ENCODE measurements around the gene OSCP1.

The OSCP1 gene

GRCh38 chr1:36475910-36476604 is 25.8 kb upstream of the OSCP1 start:
- no peak overlapping the region for H3K27ac ChIP-seq
- no peak for DNase-seq (ENCODE audit: low read depth, low spot score)

DNA sequence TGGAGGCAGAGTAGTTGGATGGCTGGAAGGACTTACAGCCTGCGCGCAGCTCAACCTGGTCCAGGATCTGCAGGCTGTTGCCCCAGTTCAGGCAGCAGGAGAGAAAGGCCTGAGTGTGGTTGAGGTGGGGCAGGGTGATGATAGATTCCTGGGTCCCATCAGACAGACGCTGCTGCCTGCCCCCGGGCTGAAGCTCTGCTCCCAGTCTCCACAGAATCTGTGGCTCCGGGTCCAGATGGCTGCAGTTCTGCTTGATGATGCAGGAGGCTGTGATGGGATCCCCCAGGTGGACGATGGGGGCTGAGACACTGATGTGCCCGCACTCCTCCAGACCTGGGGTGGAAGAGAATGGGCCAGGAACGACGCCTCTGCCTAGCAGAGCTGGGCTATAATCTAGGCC is 25.1 kb upstream of the OSCP1 start:
- no peak for DNase-seq (ENCODE audit: low read depth, low spot score)
- H3K27ac ChIP-seq: no peak overlapping the region

- H3K27ac ChIP-seq: no peak overlapping the region
Measured at GRCh38 chr1:36472656-36473055, 22.4 kb upstream of the OSCP1 start.

DNA sequence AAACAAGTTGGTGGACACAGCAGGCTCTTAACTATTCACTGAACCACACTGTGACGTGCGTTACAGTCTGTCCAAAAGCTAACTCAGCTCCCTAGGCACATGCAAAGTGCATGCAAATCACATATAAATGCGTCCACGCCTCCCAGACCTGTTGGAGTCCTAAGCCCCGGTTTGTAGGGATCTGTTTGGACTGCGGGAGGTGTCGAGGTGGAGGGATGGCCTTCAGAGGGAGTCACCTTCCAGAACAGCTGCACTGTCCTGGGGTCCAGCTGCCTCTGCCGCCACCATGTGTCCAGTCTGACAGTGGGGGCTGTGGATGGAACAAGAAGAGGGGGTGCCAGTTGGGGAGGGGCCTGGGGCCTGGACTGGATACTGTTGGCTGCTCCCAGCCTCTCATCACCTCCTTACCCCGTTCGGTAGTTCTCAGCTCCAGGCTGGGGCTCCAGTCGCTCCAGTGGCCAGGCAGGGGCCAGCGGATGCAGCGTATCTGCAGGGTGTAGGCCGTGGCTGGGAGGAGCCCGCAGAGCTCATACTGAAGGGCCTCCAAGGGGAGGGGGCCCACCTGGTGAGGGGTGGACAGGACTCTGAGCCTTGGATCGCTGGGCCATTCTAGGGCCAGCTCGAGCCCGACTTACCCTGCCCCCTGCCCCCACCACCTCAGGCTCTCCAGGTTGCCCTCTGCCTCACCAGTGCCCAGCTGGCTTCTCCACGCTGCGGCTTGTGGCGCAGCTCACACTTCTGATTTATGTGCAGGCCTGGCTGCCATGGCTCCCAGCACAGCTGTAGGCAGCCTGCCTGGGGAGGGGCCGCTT is 21.8 kb upstream of the OSCP1 start:
- H3K27ac ChIP-seq: no peak overlapping the region
- no peak for DNase-seq (ENCODE audit: low read depth, low spot score)

More at GRCh38 chr1:36472656-36473055, 22.4 kb upstream of the OSCP1 start:
- no peak for DNase-seq (ENCODE audit: low read depth, low spot score)

GRCh38 chr1:36469163-36469562 is 18.9 kb upstream of the OSCP1 start:
- DNase-seq (ENCODE audit: low read depth, low spot score): no peak
- H3K27ac ChIP-seq: no peak overlapping the region

GRCh38 chr1:36467700-36468455 is 17.6 kb upstream of the OSCP1 start:
- no peak for DNase-seq (ENCODE audit: low read depth, low spot score)
- no peak overlapping the region for H3K27ac ChIP-seq

GRCh38 chr1:36467027-36467410 is 16.8 kb upstream of the OSCP1 start:
- no peak for DNase-seq (ENCODE audit: low read depth, low spot score)
- H3K27ac ChIP-seq: no peak overlapping the region

DNA sequence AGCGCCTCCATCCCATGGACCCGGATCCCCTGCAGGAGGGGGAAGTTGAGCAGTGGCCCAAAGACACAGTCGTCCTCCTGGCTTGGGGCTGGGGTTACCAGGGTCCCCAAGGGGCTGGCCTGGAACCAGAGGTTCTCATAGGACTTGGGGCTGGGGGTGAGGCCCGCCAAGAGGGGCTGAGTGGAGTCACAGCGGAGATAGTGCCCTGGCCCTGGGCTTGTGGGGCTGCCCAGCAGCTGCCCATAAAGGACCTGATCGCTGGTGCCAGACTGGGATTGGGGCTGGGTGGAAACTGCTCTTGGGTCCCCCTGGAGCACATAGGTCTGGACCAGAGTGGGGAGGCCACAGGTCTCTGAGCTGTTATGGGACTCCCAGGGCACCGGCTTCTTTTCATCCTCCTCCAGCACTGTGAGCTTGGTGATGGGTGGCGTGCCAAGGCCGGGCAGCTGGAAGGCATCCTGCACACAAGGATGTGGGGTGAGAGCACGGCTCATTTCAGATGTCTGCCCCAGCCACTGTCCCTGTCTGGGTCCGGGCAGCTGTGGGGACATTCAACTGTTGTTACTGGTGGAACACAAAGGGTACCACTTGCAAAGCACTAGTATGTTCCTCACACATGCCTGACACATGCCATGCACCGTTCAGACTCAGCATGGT is 16.2 kb upstream of the OSCP1 start:
- DNase-seq (ENCODE audit: low read depth, low spot score): no peak
- H3K27ac ChIP-seq: no peak overlapping the region

DNA sequence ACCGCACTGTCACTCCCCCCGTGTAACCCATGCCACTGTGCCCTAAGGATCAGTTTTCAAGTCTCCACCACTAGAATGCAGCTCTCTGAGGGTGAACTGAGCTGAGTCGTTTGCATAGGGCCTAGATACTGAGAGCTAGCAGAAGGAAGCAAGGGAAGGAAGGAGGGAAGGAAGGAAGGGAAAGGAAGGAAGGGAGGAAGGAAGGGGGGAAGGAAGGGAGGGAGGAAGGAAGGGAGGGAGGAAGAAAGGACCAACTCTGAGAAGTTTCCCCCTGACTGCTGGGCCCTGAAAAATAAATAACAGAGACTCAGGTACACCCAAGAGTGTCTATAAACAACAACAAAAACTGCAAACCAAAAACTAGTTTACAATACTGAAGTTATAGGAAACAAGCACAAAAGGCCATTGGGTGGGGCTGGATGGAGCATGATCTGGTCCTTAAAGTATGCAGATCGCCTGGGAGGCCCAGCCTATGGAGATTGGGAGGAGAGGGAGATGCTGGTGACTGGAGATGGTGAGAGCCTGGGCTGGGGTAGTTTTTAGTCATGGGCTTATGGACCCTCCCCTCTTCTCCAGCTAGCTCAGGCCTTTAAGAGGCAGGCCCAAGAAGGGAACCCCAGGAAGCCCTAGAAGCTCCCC is 15.6 kb upstream of the OSCP1 start:
- no peak for DNase-seq (ENCODE audit: low read depth, low spot score)
- peak overlapping the region; percentile 81 for H3K27ac ChIP-seq

GRCh38 chr1:36464605-36465393 is 14.5 kb upstream of the OSCP1 start:
- DNase-seq (ENCODE audit: low read depth, low spot score): no peak
- H3K27ac ChIP-seq: peak overlapping the region; percentile 81

DNA sequence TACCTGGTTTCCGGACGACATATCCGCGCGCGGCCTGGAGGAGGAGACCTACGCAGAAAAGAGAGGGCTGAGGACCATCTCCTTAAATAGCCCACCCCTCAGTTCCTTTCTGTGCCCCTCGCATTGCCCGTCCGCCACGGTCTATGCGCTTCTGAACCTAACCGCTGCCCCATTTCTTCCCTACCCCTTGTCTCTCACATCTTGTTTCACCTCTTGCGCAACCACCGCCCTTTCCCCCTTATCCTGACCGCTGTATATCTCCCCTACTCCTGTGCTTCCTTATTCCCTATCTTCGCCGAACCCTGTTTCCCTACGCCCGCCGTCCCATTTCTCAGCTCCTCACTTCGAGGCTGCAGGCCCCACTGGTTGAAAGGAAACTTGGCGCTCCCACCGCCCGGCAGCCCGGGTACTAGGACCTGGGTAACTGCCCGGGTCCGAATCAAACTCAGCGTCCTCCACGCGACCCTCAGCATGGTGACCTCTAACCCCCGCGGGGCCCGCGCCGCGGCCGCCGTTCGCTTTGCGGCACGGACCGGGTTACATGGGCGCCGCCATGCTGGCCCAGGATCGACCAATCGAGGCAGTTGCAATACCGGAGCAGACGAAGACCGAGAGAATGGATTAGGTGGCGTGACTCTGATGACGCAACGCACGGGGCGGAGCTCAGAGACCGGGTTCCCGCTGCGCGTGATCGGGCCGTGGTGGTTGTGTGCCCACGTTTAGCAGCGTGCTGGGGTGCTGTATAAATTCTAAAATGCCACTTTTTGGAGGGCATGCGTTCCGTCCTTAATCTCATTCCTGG is 13.8 kb upstream of the OSCP1 start, which contains the start of gene MRPS15:
TSS of gene MRPS15 (minus strand) at position 582 of the 802 bp plus-strand sequence. CDS start at position 473, 109 bp downstream.
- peak; percentile 66 for DNase-seq (ENCODE audit: low read depth, low spot score)
- H3K27ac ChIP-seq: peak within 1 kb of the TSS; percentile 81

DNA sequence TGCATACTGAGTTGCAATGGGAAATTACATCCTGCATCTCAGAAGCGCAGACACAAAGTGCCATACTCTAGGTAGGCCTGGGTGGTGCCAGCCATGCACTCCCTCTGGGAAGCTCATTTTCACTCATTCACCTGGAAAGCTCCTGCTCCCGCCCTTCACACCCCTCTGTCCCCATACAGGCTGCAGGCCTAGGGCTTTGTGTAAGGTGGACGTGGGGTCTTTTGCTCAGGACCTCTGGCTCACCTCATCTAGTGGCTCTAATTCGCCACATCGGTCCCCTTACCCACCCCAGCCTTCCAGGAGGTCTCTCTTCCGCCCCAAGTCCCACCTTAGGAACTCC is 13.2 kb upstream of the OSCP1 start:
- DNase-seq (ENCODE audit: low read depth, low spot score): no peak

GRCh38 chr1:36458910-36459309 is 8.7 kb upstream of the OSCP1 start:
- no peak for DNase-seq (ENCODE audit: low read depth, low spot score)
- no peak overlapping the region for H3K27ac ChIP-seq

More for the DNA sequence above, 13.2 kb upstream of the OSCP1 start:
- peak overlapping the region; percentile 81 for H3K27ac ChIP-seq

DNA sequence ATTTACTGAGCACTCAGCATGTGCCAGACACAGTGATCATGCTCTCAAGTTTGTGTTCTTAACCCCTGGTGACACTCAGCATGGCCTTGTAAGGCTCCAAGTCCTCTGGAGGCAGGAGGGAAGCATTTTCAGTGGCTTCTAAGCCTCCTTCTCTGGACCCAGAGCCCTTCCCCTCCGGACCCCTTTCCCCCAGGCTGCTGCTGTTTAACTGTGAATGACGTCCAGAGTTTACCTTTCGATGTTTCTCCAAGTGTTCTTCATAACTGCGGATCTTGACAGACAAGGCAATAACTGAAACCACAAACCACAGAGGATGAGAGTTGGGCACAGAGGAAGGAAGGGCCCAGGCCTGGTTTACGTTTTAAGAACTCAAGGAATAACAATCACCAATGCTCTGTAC is 7.4 kb upstream of the OSCP1 start:
- no peak for DNase-seq (ENCODE audit: low read depth, low spot score)
- H3K27ac ChIP-seq: no peak overlapping the region

- no peak for DNase-seq (ENCODE audit: low read depth, low spot score)
- no peak overlapping the region for H3K27ac ChIP-seq
Measured at GRCh38 chr1:36456391-36456928, 6.2 kb upstream of the OSCP1 start.

GRCh38 chr1:36455386-36455785 is 5.1 kb upstream of the OSCP1 start:
- H3K27ac ChIP-seq: peak overlapping the region; percentile 22
- DNase-seq (ENCODE audit: low read depth, low spot score): no peak

DNA sequence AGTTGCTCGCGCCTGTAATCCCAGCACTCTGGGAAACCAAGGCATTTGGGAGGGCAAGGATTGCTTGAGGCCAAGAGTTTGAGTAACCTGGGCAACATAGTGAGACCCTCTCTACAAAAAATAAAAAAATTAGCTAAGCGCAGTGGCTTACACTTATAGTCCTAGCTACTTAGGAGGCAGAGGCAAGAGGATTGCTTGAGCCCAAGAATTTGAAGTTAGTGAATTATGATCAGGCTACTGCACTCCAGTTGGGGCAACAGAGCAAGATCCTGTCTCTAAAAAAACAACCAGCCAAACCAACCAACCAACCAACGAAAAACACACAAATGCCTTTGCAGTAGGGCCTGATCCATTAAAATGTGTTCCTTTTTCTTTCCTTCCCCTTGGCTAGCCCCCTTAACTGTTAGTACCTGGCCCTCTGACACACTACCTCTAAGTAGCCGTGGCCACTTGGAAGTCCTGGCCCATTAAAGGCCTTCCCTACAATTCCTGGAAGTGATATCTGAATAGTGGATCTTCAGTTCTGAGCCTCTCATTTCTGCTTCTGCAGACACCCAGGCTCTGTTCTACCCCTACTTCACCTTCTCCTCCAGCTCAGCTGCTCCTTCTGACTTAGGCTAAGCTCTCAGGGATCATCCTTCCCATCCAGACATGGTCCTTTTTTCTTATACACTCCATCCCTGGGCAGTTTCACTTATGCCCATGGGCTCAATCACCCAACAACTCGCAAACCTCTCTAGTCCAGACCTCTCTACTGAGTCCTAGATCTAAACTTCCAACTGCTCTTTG is 3.5 kb upstream of the OSCP1 start:
- H3K27ac ChIP-seq: no peak overlapping the region
- no peak for DNase-seq (ENCODE audit: low read depth, low spot score)

Data from epithelial cell of prostate (primary cell).